IPS-18c (cell line): ENCODE results near the gene CRIP1.

Experiments used
- H3K4me3 ChIP-seq: 2 replicates; pipeline ENCODE4 v1.7.0; 2013; ENCODE audit warnings: low read depth, mild to moderate bottlenecking, low read length, moderate library complexity; ENCODE audit not compliant: insufficient read depth
- H3K9me3 ChIP-seq: one replicate; pipeline ENCODE4 v1.6.1; 2013; ENCODE audit warnings: mild to moderate bottlenecking, low read length, moderate library complexity; ENCODE audit not compliant: control insufficient read depth, insufficient read depth

CRIP1 gene

GRCh38 chr14:105466531-105467248 is 20.0 kb upstream of the CRIP1 start:
- no peak overlapping the region for H3K4me3 ChIP-seq
- H3K9me3 ChIP-seq = no peaks in the 10 kb centered on the region

- Histone ChIP-seq H3K4me3 (no peak overlapping the region), H3K9me3 (no peaks in the 10 kb centered on the region)
Observed at GRCh38 chr14:105467249-105467941, 19.3 kb upstream of the CRIP1 start.

GRCh38 chr14:105467942-105468471 is 18.7 kb upstream of the CRIP1 start:
- H3K4me3 ChIP-seq = no peak overlapping the region

GRCh38 chr14:105468621-105469241 is 18.0 kb upstream of the CRIP1 start:
- Histone ChIP-seq H3K4me3 (no peak overlapping the region), H3K9me3 (no peaks in the 10 kb centered on the region)

More at GRCh38 chr14:105467942-105468471, 18.7 kb upstream of the CRIP1 start:
- no peaks in the 10 kb centered on the region for H3K9me3 ChIP-seq

- no peaks in the 10 kb centered on the region for H3K9me3 ChIP-seq
- H3K4me3 ChIP-seq = no peak overlapping the region
Observed at GRCh38 chr14:105469456-105470349, 17.0 kb upstream of the CRIP1 start.

GRCh38 chr14:105470350-105471296 is 16.1 kb upstream of the CRIP1 start:
- H3K9me3 ChIP-seq = no peaks in the 10 kb centered on the region
- no peak overlapping the region for H3K4me3 ChIP-seq

GRCh38 chr14:105471297-105471821 is 15.3 kb upstream of the CRIP1 start:
- no peak overlapping the region for H3K4me3 ChIP-seq
- no peaks in the 10 kb centered on the region for H3K9me3 ChIP-seq

GRCh38 chr14:105471823-105472485 is 14.7 kb upstream of the CRIP1 start:
- Histone ChIP-seq H3K9me3 (no peaks in the 10 kb centered on the region), H3K4me3 (no peak overlapping the region)

GRCh38 chr14:105472486-105472991 is 14.1 kb upstream of the CRIP1 start:
- H3K4me3 ChIP-seq = no peak overlapping the region

GRCh38 chr14:105473033-105473676 is 13.5 kb upstream of the CRIP1 start:
- H3K4me3 ChIP-seq = peak overlapping the region; percentile 34

More at GRCh38 chr14:105472486-105472991, 14.1 kb upstream of the CRIP1 start:
- no peaks in the 10 kb centered on the region for H3K9me3 ChIP-seq

GRCh38 chr14:105473677-105474482 is 12.8 kb upstream of the CRIP1 start:
- no peaks in the 10 kb centered on the region for H3K9me3 ChIP-seq
- H3K4me3 ChIP-seq = peak overlapping the region; percentile 34

More at GRCh38 chr14:105473033-105473676, 13.5 kb upstream of the CRIP1 start:
- H3K9me3 ChIP-seq = no peaks in the 10 kb centered on the region

GRCh38 chr14:105474483-105475268 is 12.0 kb upstream of the CRIP1 start, which contains the start of gene CRIP2:
Gene CRIP2 (plus strand): TSS chr14:105474821. CDS start chr14:105474863, 42 bp downstream.
- H3K4me3 ChIP-seq = peak within 1 kb of the TSS; percentile 55
- H3K9me3 ChIP-seq = no peaks in the 10 kb centered on the region
